Measurements from ENCODE around the gene FLNC.

DNA sequence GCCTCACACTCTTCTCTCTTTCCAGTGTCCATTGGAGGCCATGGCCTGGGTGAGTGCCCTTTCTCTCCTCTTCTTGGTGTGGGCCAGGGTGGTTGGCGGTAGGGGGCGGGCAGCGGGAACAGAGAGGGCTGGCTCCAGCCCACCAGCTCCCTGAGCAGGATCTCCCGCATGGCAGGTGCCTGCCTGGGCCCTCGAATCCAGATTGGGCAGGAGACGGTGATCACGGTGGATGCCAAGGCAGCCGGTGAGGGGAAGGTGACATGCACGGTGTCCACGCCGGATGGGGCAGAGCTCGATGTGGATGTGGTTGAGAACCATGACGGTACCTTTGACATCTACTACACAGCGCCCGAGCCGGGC is 18.9 kb downstream of the FLNC start:
- TF ChIP-seq, protein P1, sequence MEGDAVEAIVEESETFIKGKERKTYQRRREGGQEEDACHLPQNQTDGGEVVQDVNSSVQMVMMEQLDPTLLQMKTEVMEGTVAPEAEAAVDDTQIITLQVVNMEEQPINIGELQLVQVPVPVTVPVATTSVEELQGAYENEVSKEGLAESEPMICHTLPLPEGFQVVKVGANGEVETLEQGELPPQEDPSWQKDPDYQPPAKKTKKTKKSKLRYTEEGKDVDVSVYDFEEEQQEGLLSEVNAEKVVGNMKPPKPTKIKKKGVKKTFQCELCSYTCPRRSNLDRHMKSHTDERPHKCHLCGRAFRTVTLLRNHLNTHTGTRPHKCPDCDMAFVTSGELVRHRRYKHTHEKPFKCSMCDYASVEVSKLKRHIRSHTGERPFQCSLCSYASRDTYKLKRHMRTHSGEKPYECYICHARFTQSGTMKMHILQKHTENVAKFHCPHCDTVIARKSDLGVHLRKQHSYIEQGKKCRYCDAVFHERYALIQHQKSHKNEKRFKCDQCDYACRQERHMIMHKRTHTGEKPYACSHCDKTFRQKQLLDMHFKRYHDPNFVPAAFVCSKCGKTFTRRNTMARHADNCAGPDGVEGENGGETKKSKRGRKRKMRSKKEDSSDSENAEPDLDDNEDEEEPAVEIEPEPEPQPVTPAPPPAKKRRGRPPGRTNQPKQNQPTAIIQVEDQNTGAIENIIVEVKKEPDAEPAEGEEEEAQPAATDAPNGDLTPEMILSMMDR (IDR thresholded peaks at IDR 0.05), result no peak
- TF ChIP-seq, protein P2, sequence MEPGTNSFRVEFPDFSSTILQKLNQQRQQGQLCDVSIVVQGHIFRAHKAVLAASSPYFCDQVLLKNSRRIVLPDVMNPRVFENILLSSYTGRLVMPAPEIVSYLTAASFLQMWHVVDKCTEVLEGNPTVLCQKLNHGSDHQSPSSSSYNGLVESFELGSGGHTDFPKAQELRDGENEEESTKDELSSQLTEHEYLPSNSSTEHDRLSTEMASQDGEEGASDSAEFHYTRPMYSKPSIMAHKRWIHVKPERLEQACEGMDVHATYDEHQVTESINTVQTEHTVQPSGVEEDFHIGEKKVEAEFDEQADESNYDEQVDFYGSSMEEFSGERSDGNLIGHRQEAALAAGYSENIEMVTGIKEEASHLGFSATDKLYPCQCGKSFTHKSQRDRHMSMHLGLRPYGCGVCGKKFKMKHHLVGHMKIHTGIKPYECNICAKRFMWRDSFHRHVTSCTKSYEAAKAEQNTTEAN (CRISPR knock-in tag; IDR thresholded peaks at IDR 0.05), result no peak
- TF ChIP-seq TP53 (CRISPR knock-in tag; IDR thresholded peaks at IDR 0.05) (no peak), NR3C1 (CRISPR knock-in tag; conservative IDR thresholded peaks at IDR 0.05; ENCODE audit: low read depth) (no peak), SP1 (CRISPR knock-in tag; conservative IDR thresholded peaks at IDR 0.05) (no peak), NFATC4 (CRISPR knock-in tag; IDR thresholded peaks at IDR 0.05) (no peak), NFE2L1 (CRISPR knock-in tag; IDR thresholded peaks at IDR 0.05) (no peak), ZNF121 (CRISPR knock-in tag; IDR thresholded peaks at IDR 0.05) (no peak)
- TF ChIP-seq, protein P3, sequence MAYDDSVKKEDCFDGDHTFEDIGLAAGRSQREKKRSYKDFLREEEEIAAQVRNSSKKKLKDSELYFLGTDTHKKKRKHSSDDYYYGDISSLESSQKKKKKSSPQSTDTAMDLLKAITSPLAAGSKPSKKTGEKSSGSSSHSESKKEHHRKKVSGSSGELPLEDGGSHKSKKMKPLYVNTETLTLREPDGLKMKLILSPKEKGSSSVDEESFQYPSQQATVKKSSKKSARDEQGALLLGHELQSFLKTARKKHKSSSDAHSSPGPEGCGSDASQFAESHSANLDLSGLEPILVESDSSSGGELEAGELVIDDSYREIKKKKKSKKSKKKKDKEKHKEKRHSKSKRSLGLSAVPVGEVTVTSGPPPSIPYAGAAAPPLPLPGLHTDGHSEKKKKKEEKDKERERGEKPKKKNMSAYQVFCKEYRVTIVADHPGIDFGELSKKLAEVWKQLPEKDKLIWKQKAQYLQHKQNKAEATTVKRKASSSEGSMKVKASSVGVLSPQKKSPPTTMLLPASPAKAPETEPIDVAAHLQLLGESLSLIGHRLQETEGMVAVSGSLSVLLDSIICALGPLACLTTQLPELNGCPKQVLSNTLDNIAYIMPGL (CRISPR knock-in tag; IDR thresholded peaks at IDR 0.05), result no peak
- TF ChIP-seq, protein P4, sequence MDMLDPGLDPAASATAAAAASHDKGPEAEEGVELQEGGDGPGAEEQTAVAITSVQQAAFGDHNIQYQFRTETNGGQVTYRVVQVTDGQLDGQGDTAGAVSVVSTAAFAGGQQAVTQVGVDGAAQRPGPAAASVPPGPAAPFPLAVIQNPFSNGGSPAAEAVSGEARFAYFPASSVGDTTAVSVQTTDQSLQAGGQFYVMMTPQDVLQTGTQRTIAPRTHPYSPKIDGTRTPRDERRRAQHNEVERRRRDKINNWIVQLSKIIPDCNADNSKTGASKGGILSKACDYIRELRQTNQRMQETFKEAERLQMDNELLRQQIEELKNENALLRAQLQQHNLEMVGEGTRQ (CRISPR knock-in tag; IDR thresholded peaks at IDR 0.05), result no peak
- TF ChIP-seq, protein P5, sequence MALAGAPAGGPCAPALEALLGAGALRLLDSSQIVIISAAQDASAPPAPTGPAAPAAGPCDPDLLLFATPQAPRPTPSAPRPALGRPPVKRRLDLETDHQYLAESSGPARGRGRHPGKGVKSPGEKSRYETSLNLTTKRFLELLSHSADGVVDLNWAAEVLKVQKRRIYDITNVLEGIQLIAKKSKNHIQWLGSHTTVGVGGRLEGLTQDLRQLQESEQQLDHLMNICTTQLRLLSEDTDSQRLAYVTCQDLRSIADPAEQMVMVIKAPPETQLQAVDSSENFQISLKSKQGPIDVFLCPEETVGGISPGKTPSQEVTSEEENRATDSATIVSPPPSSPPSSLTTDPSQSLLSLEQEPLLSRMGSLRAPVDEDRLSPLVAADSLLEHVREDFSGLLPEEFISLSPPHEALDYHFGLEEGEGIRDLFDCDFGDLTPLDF (CRISPR knock-in tag; IDR thresholded peaks at IDR 0.05), result no peak

All from WTC11 (cell line).